GM23248 (cell line): ENCODE measurements around the gene CEMIP2. TPM values are rescaled to one million over a fixed set of nuclear protein-coding genes. Genes with fewer than 3 reads are reported as not detected.
"Not testable (repeated sequence)": the region's sequence is repeated elsewhere in the genome, so short reads cannot be mapped to it uniquely, and the experiment has no call there.

Experiments
- DNase-seq: peaks from one replicate; pipeline ENCODE4 v3.0.0-alpha.2; 2015
- H2AFZ ChIP-seq: fragments of 200-600 bp; sonication (generic); 2 replicates; pipeline ENCODE4 v1.6.1; 2016; ENCODE audit warnings: antibody characterized with exemption
- H3F3A ChIP-seq: fragments of 200-600 bp; sonication (generic); 2 replicates; pipeline ENCODE4 v1.6.1; 2016; ENCODE audit warnings: mild to moderate bottlenecking, antibody characterized with exemption, mixed run types; ENCODE audit not compliant: insufficient read depth
- H3K27ac ChIP-seq: fragments of 200-600 bp; sonication (generic); 2 replicates; pipeline ENCODE4 v1.5.1; 2016; ENCODE audit warnings: mild to moderate bottlenecking
- H3K27me3 ChIP-seq: fragments of 200-600 bp; sonication (generic); replicated peaks from 2 replicates; pipeline ENCODE4 v1.6.1; 2016; ENCODE audit warnings: mild to moderate bottlenecking; ENCODE audit not compliant: insufficient read depth
- H3K36me3 ChIP-seq: fragments of 200-600 bp; sonication (generic); 2 replicates; pipeline ENCODE4 v1.6.1; 2016; ENCODE audit warnings: low read depth, mild to moderate bottlenecking
- H3K4me1 ChIP-seq: fragments of 200-600 bp; sonication (generic); 2 replicates; pipeline ENCODE4 v1.6.1; 2016; ENCODE audit warnings: mild to moderate bottlenecking; ENCODE audit not compliant: insufficient read depth
- H3K4me2 ChIP-seq: fragments of 200-600 bp; sonication (generic); one replicate; pipeline ENCODE4 v1.6.1; 2016; ENCODE audit warnings: mild to moderate bottlenecking; ENCODE audit not compliant: unreplicated experiment
- H3K4me3 ChIP-seq: fragments of 200-600 bp; sonication (generic); 2 replicates; pipeline ENCODE4 v1.5.1; 2016; ENCODE audit warnings: mild to moderate bottlenecking
- H3K79me2 ChIP-seq: fragments of 200-600 bp; sonication (generic); 2 replicates; pipeline ENCODE4 v1.6.1; 2016; ENCODE audit warnings: mild to moderate bottlenecking; ENCODE audit not compliant: insufficient read depth
- H3K9ac ChIP-seq: fragments of 200-600 bp; sonication (generic); 2 replicates; pipeline ENCODE4 v1.6.1; 2016; ENCODE audit warnings: mild to moderate bottlenecking
- H3K9me2 ChIP-seq: fragments of 200-600 bp; sonication (generic); 2 replicates; pipeline ENCODE4 v1.6.1; 2016; ENCODE audit warnings: mixed run types, mild to moderate bottlenecking, moderate library complexity; ENCODE audit not compliant: insufficient read depth
- H3K9me3 ChIP-seq: fragments of 200-600 bp; sonication (generic); one replicate; pipeline ENCODE4 v1.6.1; 2017; ENCODE audit warnings: low read depth
- H4K20me1 ChIP-seq: fragments of 200-600 bp; sonication (generic); 2 replicates; pipeline ENCODE4 v1.6.0; 2016; ENCODE audit not compliant: insufficient read depth
- EZH2 ChIP-seq: fragments of 200-600 bp; sonication (generic); IDR thresholded peaks from 2 replicates; pipeline ENCODE4 v1.6.1; 2018; ENCODE audit warnings: antibody characterized with exemption, mild to moderate bottlenecking; ENCODE audit not compliant: insufficient read depth, poor library complexity, severe bottlenecking
- EZH2phosphoT487 ChIP-seq: fragments of 200-600 bp; sonication (generic); IDR thresholded peaks from 2 replicates; pipeline ENCODE4 v1.6.1; 2018; ENCODE audit warnings: antibody characterized with exemption, moderate library complexity, mild to moderate bottlenecking, low read depth; ENCODE audit not compliant: insufficient read depth
- WGBS, 2 experiments: methylation state at CpG; one replicate each; pipeline ENCODE4 v1.1.6; 2015 to 2017; ENCODE audit warnings: low lambda C conversion rate in 2 of 2, low coverage in 1 of 2; ENCODE audit errors: missing lambda C conversion rate in 2 of 2; 5-methylcytosine and 5-hydroxymethylcytosine counted together
- in situ Hi-C: fragments of 300-500 bp; cut with MboI; formaldehyde crosslinking; loops from 2 replicates; pipeline ENCODE4 v1.15.0; 2020
- polyA plus RNA-seq: library from polyadenylated mRNA; unstranded; fragments of >200 nt; fragmentation: Nextera tagmentation; extraction: Ambion mirVana; gene quantifications from 2 replicates; pipeline ENCODE4 v1.2.1, GENCODE V29; 2016
- total RNA-seq: library from RNA; depleted of rRNA; stranded (reverse); fragments of >200 nt; shearing (Covaris generic); gene quantifications from 2 replicates; pipeline ENCODE4 v1.2.3, GENCODE V29; 2014

CEMIP2 gene
- total and polyA plus RNA-seq, 2 experiments from 2014 or later, result 12.7 to 40.4 TPM

DNA sequence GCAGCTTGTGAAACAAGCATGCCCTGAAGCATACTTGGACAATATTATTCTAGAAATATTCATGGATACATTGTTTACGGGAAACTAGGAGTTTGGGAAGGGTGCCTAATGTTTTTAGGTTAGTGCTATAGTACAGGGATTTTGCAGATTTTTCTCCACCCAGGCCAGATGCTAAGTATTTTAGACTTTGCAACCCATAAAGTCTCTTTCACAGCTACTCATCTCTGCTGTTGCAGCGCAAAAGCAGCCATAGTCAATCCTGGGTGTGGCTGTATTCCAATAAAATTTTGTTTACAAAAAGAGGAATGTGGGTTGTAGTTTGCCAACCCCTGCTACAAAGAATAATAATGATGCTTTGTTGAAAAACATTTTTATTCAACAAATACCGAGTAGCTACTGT lies 106.2 kb downstream of the CEMIP2 start:
- Histone ChIP-seq H3K9ac (no peak overlapping the region), H3K4me1 (peaks cover 22% of the 10 kb centered on the region), H3K9me3 (no peaks in the 10 kb centered on the region), H3F3A (peaks cover 12% of the 10 kb centered on the region; the same call in 1 of the 2 replicates), H4K20me1 (no peaks in the 10 kb centered on the region), H3K79me2 (no peaks in the 10 kb centered on the region), H3K36me3 (no peaks in the 10 kb centered on the region), H3K4me2 (no peak overlapping the region), H3K9me2 (no peaks in the 10 kb centered on the region), H3K27me3 (no peaks in the 10 kb centered on the region), H3K27ac (no peak overlapping the region), H3K4me3 (no peak overlapping the region), H2AFZ (no peak overlapping the region)
- in situ Hi-C loops, result no loop called here
- TF ChIP-seq EZH2phosphoT487 (no peak), EZH2 (no peak)
- WGBS, 2 experiments, result 21 to 23% methylated on average over 3 of the region's 3 CpGs
- no peak for DNase-seq

DNA sequence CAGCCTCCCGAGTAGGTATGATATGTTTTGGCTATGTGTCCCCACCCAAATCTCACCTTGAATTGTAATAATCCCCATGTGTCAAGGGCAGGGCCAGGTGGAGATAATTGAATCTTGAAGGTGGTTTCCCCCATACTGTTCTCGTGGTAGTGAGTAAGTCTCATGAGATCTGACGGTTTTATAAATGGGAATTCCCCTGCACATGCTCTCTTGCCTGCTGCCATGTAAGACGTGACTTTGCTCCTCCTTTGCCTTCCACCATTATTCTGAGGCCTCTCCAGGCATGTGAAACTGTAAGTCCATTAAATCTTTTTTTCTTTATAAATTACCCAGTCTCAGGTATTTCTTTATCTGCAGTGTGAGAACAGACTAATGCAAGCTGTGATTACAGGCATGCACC lies 111.0 kb downstream of the CEMIP2 start:
- H3F3A ChIP-seq, H3K9me3 ChIP-seq, in situ Hi-C loops, H4K20me1 ChIP-seq, H2AFZ ChIP-seq, H3K36me3 ChIP-seq, H3K27ac ChIP-seq, H3K9ac ChIP-seq, H3K4me1 ChIP-seq, H3K79me2 ChIP-seq, DNase-seq, H3K9me2 ChIP-seq, H3K4me3 ChIP-seq, H3K4me2 ChIP-seq, H3K27me3 ChIP-seq: not testable (repeated sequence)
- 76 to 78% methylated on average over 4 of the region's 4 CpGs for WGBS, 2 experiments

DNA sequence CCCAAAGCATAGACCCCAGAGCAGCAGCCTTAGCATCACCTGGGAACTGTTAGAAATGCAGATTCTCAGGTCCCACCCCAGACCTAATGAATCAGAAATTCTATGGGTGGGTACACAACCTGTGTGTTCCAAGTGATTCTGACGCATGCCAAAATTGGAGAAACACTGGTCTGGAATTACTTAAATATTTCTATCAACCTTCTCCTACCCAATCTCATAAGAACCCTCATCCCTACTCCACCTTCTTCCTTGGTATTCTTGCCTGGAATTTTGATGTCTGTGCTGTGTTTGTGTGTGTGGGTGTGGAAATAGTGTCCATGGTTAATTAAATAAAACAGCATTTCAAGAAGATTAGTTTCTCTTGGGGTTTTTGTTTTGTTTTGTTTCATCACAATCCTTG lies 111.8 kb downstream of the CEMIP2 start:
- in situ Hi-C loops, result no loop called here
- Histone ChIP-seq H3K4me3 (no peak overlapping the region), H3K36me3 (no peaks in the 10 kb centered on the region), H3K27ac (no peak overlapping the region), H2AFZ (no peak overlapping the region), H3K27me3 (no peaks in the 10 kb centered on the region), H3K4me1 (no peaks in the 10 kb centered on the region), H3K9me2 (no peaks in the 10 kb centered on the region), H3K4me2 (no peak overlapping the region), H3K79me2 (no peaks in the 10 kb centered on the region), H4K20me1 (no peaks in the 10 kb centered on the region), H3K9ac (no peak overlapping the region), H3F3A (no peaks in the 10 kb centered on the region), H3K9me3 (no peaks in the 10 kb centered on the region)
- TF ChIP-seq EZH2phosphoT487 (no peak), EZH2 (no peak)
- no peak for DNase-seq
- WGBS, 2 experiments, result 45 to 57% methylated on average over 1 of the region's 1 CpG

DNA sequence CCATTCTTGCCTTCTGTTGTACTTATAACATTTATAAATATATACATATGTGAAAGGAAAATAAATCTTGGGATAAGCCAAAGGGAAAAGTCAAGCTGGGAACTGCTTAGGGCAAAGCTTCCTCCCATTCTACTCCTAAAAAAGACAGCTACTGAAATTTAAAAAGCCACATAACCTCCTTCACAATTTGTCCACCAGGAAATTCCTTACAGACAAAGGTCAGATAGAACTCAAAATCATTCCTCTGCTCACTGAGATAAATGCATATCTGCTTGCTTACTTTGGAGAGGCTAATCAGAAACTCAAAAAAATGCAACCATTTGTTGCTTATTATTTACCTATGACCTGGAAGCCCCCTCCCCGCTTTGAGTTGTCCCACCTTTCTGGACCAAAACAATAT lies 112.5 kb downstream of the CEMIP2 start:
- no peaks in the 10 kb centered on the region for H3K36me3 ChIP-seq
- no peaks in the 10 kb centered on the region for H3K27me3 ChIP-seq
- DNase-seq, result no peak
- no peak overlapping the region for H3K9ac ChIP-seq
- in situ Hi-C loops, result no loop called here
- no peak overlapping the region for H3K4me2 ChIP-seq
- no peaks in the 10 kb centered on the region for H3K79me2 ChIP-seq
- H4K20me1 ChIP-seq, result no peaks in the 10 kb centered on the region
- no peak overlapping the region for H3K4me3 ChIP-seq
- no peaks in the 10 kb centered on the region for H3K4me1 ChIP-seq
- H3F3A ChIP-seq, result no peaks in the 10 kb centered on the region
- WGBS, 2 experiments, result 55 to 67% methylated on average over 1 of the region's 1 CpG
- H3K9me2 ChIP-seq, result no peaks in the 10 kb centered on the region
- H3K27ac ChIP-seq, result no peak overlapping the region
- no peaks in the 10 kb centered on the region for H3K9me3 ChIP-seq
- H2AFZ ChIP-seq, result no peak overlapping the region
- TF ChIP-seq EZH2, result no peak

DNA sequence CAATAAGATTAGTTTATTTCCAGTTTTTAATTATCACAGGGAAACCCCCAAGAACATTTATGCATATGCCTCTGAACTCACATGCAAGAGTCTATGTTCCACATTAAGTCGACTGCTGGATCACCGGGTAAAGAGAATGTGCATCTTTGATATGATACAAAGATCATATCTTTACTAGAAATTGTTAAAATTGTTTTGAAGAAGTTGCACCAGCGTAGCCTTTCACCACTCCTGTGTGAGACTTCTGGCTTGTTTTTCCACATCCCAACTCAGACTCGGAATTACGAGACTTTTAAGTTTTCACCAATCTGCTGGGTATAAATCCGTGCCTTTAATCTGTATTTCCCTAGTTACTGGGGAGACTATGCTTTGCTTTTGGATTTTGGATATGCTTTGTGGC lies 113.2 kb downstream of the CEMIP2 start:
- no peak overlapping the region for H3K9ac ChIP-seq
- H3K27ac ChIP-seq, result no peak overlapping the region
- no peak for DNase-seq
- H3K9me2 ChIP-seq, result no peaks in the 10 kb centered on the region
- H3K27me3 ChIP-seq, result no peaks in the 10 kb centered on the region
- WGBS, 2 experiments, result 69 to 73% methylated on average over 6 of the region's 6 CpGs
- no peaks in the 10 kb centered on the region for H3K79me2 ChIP-seq
- in situ Hi-C loops, result no loop called here
- no peaks in the 10 kb centered on the region for H3F3A ChIP-seq
- H3K4me3 ChIP-seq, result no peak overlapping the region
- H4K20me1 ChIP-seq, result no peaks in the 10 kb centered on the region
- H3K4me2 ChIP-seq, result no peak overlapping the region
- H3K4me1 ChIP-seq, result no peaks in the 10 kb centered on the region
- H3K9me3 ChIP-seq, result no peaks in the 10 kb centered on the region
- no peak overlapping the region for H2AFZ ChIP-seq
- H3K36me3 ChIP-seq, result no peaks in the 10 kb centered on the region
- no peak for TF ChIP-seq EZH2phosphoT487
- TF ChIP-seq EZH2, result no peak
